ENCODE measurements around the gene EIF3L.

Gene EIF3L

DNA sequence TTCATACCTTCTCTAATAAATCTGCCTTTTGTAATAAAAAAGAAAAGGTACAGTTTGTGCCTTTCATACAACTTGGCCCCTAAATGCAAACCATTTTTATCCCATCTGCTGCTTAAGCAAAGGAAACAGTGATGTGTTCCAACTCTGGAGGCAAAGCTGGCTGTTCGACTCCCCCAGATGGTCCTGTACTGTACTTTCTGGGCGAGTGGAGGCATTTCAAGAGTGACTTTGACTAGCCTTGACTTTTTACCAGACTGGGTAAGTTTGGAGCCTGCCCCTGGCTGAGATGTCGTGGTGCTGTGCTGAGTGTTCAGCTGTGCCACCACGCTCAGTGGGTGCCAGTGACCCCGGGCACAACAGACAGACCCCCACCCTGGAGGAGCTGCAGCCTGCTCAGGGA is 67.1 kb downstream of the EIF3L start:
- TF ChIP-seq, protein P1, sequence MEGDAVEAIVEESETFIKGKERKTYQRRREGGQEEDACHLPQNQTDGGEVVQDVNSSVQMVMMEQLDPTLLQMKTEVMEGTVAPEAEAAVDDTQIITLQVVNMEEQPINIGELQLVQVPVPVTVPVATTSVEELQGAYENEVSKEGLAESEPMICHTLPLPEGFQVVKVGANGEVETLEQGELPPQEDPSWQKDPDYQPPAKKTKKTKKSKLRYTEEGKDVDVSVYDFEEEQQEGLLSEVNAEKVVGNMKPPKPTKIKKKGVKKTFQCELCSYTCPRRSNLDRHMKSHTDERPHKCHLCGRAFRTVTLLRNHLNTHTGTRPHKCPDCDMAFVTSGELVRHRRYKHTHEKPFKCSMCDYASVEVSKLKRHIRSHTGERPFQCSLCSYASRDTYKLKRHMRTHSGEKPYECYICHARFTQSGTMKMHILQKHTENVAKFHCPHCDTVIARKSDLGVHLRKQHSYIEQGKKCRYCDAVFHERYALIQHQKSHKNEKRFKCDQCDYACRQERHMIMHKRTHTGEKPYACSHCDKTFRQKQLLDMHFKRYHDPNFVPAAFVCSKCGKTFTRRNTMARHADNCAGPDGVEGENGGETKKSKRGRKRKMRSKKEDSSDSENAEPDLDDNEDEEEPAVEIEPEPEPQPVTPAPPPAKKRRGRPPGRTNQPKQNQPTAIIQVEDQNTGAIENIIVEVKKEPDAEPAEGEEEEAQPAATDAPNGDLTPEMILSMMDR (IDR thresholded peaks at IDR 0.05; ENCODE audit: low read length, missing control alignments): no peak
- H3K4me3 ChIP-seq (replicated peaks; ENCODE audit: low read depth, low read length): no peak overlapping the region
- DNase-seq (ENCODE audit: low read depth): no peak

DNA sequence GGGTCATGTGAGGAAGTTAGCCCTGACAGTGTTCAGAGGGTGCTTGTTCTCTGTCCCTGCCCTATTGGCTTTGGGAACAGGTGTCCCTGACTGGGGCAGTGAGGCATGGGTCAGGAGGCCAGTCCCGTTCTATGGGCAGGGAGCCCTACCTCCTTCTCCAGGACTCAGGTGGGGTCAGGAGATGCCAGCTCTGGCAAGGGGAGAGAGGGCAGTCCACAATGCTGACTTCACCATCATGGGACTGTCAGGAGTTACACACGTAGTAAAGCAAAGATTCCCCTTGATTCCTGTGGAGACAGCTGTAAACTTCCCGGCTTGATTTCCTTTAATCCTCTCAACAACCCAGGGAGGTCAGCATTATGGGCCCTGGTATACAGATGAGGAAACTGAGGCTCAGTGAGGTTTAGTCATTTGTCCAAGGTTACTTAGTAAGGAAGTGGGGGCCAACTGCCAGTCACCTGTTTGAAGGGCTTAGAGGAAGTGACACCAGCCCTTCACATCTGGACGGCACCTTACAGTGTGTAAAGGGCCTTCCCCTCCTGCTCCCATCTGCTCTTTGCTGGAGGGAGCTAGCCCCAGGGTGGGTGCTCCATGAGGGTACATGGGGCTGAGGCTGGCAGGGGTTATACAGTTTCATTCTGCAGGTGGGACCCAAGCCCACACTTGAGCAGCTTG is 68.8 kb downstream of the EIF3L start:
- DNase-seq (ENCODE audit: low read depth): no peak
- TF ChIP-seq, protein P1 (IDR thresholded peaks at IDR 0.05; ENCODE audit: low read length, missing control alignments): no peak
- H3K4me3 ChIP-seq (replicated peaks; ENCODE audit: low read depth, low read length): no peak overlapping the region

DNA sequence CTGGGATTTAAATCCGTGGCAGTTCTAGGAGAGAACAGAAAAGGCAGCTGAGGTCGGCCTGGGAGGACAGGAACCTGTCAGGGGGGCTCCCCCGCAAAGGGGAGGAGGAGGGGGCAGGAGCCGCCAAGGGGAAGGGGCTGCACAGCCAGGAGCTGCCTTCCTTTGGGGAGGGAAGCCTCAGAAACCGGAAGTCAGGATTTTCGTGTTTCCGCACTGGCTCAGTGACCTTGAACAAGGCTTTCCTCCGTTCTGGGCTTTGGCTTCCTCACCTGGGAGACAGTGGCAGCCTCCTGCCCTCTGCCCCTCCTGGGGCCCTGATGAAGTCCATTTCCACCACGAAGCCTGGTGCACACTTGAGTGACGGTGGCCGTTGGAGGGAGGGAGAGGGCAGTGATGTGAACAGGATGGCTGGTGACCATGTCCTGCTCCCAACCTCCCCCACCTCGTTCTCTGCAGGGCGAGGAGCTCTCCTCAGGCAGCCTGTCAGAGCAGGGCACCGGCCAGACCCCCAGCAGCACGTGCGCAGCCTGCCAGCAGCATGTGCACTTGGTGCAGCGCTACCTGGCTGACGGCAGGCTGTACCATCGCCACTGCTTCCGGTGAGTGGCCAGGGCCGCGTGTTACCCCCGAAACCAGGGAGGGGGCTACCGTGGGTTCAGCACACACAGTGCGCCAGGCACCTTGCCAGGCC is 69.5 kb downstream of the EIF3L start:
- DNase-seq (ENCODE audit: low read depth): no peak
- no peak overlapping the region for H3K4me3 ChIP-seq (replicated peaks; ENCODE audit: low read depth, low read length)
- TF ChIP-seq, protein P1 (IDR thresholded peaks at IDR 0.05; ENCODE audit: low read length, missing control alignments): no peak

DNA sequence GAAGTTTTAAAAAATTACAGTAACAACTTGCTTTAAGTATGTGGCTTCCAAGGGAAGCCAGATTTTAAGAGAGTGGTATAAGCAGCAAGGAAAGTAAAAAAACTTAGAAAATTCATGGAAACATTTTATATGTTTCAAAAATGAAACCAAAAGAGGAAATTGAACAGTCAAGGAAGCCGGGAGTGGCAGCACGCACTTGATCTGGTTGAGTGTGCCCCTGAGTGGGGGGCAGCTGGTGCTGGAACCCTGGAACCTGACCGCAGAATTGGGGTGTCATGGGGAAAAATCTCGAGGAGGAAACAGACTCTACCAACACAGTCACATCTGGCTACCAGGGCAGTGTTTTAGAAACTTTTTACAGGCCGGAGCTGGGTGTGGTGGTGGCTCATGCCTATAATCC is 70.9 kb downstream of the EIF3L start:
- no peak overlapping the region for H3K4me3 ChIP-seq (replicated peaks; ENCODE audit: low read depth, low read length)
- TF ChIP-seq, protein P1 (IDR thresholded peaks at IDR 0.05; ENCODE audit: low read length, missing control alignments): no peak
- DNase-seq (ENCODE audit: low read depth): no peak

DNA sequence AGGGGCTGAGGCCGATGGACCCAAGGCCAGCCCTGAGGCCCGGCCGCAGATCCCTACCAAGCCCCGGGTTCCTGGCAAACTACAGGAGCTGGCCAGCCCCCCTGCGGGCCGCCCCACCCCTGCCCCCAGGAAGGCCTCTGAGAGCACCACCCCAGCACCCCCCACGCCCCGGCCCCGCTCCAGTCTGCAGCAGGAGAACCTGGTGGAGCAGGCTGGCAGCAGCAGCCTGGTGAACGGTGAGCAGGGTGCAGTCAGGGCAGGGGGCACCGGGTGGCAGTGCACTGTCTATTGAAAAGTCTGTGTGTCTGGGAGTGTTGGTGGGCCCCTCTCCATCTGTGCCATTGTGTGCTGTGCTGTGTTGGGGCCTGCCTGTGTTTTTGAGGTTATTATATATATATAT is 73.0 kb downstream of the EIF3L start:
- no peak overlapping the region for H3K4me3 ChIP-seq (replicated peaks; ENCODE audit: low read depth, low read length)
- TF ChIP-seq, protein P1 (IDR thresholded peaks at IDR 0.05; ENCODE audit: low read length, missing control alignments): no peak
- no peak for DNase-seq (ENCODE audit: low read depth)

DNA sequence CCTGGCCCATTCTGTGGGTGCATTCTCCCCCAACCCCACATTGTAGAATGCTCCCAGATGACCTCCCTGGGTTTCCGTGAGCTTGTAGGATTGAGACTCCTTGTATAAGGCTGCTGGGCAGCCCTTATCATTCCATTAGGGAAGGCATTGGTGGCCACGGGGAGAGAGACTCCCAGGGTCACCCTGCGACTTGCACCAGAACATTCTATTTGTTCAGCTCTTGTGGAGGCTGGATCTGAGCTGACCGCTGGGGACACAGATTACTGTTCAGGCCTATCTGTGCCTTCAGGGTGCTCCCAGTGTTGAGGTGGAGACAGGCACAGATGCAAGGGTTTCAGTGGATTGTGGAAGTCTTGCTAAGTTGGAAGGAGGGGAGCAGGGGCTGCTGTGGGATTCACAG is 74.7 kb downstream of the EIF3L start:
- TF ChIP-seq, protein P1 (IDR thresholded peaks at IDR 0.05; ENCODE audit: low read length, missing control alignments): no peak
- no peak overlapping the region for H3K4me3 ChIP-seq (replicated peaks; ENCODE audit: low read depth, low read length)

More for the DNA sequence above, 74.7 kb downstream of the EIF3L start:
- DNase-seq (ENCODE audit: low read depth): no peak
